Astrocyte (in vitro differentiated cells and primary cell): ENCODE data around the gene FAM107B.

Experiments used
- EZH2 ChIP-seq: IDR thresholded peaks from 2 replicates; pipeline ENCODE4 v1.6.1; 2012; ENCODE audit warnings: mild to moderate bottlenecking, low read length, inconsistent platforms; ENCODE audit not compliant: insufficient read depth
- TF ChIP-seq, protein P1 (sequence below): IDR thresholded peaks from 2 replicates; pipeline ENCODE4 v1.5.1; 2011; ENCODE audit warnings: low read depth, mild to moderate bottlenecking, inconsistent platforms, low read length, moderate library complexity; ENCODE audit not compliant: insufficient read depth

DNA sequence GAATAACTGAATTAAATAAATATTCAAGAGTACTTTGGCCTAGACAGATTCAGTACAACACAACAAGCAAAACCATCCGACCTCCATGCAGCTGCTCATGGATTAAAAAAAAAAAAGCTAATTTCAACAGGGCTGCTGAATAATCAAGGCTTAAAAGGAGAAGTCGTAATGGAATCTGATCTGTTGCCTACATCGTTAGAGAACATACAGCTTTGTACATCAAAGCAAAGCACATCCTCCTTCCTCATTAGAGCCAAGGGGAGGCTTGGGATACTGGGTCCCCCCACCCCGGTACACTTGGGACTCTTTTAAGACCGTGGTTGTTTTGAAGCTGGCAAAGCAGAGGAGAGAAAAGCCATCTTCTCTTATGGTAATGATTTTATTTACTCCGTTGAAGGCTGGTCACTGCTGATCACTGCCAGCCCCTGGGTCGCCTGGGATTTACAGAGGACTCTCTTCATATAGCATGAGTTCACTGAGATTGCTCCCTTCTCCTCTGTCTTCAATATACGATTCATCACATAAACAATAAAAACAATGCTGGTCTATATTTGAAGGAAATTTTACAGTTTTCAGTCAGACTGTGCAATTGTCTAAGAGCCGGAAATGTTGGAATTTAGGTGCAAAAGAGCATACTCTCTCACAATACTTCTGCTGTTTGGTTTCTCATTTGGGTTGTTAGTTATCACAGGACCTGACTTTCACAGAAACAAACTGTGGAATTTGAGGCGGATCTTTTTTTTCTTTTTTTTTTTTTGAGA lies 148.8 kb downstream of the FAM107B start:
- TF ChIP-seq, protein P1, sequence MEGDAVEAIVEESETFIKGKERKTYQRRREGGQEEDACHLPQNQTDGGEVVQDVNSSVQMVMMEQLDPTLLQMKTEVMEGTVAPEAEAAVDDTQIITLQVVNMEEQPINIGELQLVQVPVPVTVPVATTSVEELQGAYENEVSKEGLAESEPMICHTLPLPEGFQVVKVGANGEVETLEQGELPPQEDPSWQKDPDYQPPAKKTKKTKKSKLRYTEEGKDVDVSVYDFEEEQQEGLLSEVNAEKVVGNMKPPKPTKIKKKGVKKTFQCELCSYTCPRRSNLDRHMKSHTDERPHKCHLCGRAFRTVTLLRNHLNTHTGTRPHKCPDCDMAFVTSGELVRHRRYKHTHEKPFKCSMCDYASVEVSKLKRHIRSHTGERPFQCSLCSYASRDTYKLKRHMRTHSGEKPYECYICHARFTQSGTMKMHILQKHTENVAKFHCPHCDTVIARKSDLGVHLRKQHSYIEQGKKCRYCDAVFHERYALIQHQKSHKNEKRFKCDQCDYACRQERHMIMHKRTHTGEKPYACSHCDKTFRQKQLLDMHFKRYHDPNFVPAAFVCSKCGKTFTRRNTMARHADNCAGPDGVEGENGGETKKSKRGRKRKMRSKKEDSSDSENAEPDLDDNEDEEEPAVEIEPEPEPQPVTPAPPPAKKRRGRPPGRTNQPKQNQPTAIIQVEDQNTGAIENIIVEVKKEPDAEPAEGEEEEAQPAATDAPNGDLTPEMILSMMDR, result no peak
- no peak for TF ChIP-seq EZH2
